Measurements from ENCODE around the gene PLCL2. TPM values are rescaled to one million over a fixed set of nuclear protein-coding genes. Genes with fewer than 3 reads are reported as not detected.

Gene PLCL2
- total RNA-seq, 1 experiment from 2014 or later = 32.1 TPM

DNA sequence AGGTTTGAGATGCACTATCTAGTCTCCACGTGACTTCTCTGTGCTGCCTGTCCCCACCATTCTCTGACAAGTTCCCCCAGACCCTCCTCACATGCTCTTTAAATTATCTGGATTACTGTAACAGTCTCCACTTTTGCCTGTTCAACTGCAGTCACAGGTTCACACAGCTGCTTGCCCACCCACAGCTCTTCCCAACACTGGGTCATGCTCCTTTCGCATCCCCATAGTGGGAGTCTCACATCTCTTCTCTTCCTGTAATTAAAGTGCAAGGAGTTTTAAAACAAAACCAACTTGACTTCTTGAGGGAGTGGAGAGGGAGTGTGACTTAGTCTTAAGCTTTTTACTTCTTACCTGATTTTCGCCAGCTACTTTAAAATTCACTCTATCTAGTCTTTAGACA, 178.8 kb downstream of the PLCL2 start:
- Histone ChIP-seq H2BK20ac (ENCODE audit: low read depth, low read length, poor library complexity, severe bottlenecking) (no peak overlapping the region), H3K23ac (ENCODE audit: insufficient read length, low read depth, low read length) (no peak overlapping the region), H4K20me1 (ENCODE audit: control insufficient read depth, insufficient read depth, insufficient read length) (no peaks in the 10 kb centered on the region), H2BK5ac (ENCODE audit: insufficient read length, low read length) (no peak overlapping the region), H2BK12ac (ENCODE audit: insufficient read length, low read depth, low read length) (no peak overlapping the region), H4K5ac (ENCODE audit: insufficient read length, low read depth, low read length) (no peak overlapping the region), H3K23me2 (ENCODE audit: insufficient read length, low read depth, low read length, poor library complexity, severe bottlenecking) (no peaks in the 10 kb centered on the region), H3T11ph (ENCODE audit: low read length) (no peak overlapping the region), H3K4me2 (ENCODE audit: insufficient read depth, insufficient read length, low read length) (no peak overlapping the region), H3K9me3 (ENCODE audit: control insufficient read depth, low read depth, low read length) (no peaks in the 10 kb centered on the region), H2AFZ (ENCODE audit: low read length) (no peak overlapping the region), H3K56ac (ENCODE audit: insufficient read length, low read depth, low read length) (no peak overlapping the region), H3K79me2 (ENCODE audit: insufficient read depth, low read length) (no peaks in the 10 kb centered on the region), H3K18ac (ENCODE audit: insufficient read length, low read depth, low read length) (no peak overlapping the region), H3K14ac (ENCODE audit: insufficient read depth, low read length) (no peak overlapping the region), H4K91ac (ENCODE audit: insufficient read length, low read depth, low read length) (no peak overlapping the region), H3K4ac (ENCODE audit: low read depth, low read length) (no peak overlapping the region), H4K8ac (replicated peaks; ENCODE audit: insufficient read length, low read depth, low read length) (no peak overlapping the region), H2BK15ac (ENCODE audit: low read depth, low read length) (no peak overlapping the region), H3K27me3 (ENCODE audit: insufficient read depth, low read length) (no peaks in the 10 kb centered on the region), H3K27ac (ENCODE audit: insufficient read length, low read depth, low read length) (no peak overlapping the region), H2BK120ac (ENCODE audit: low read depth, low read length, poor library complexity, severe bottlenecking) (no peak overlapping the region), H3K4me1 (ENCODE audit: insufficient read depth, low read length) (peaks cover 3% of the 10 kb centered on the region; the same call in 1 of the 2 replicates), H3K9ac (ENCODE audit: extremely low read depth, insufficient read length, low read length) (no peak overlapping the region), H3K79me1 (ENCODE audit: insufficient read depth, low read depth, low read length, poor library complexity, severe bottlenecking) (no peaks in the 10 kb centered on the region), H2AK5ac (ENCODE audit: insufficient read length, low read length) (no peak overlapping the region)
- WGBS (ENCODE audit: extremely low coverage, insufficient read length, low lambda C conversion rate) = no CpG with 5 or more reads among the region's 3 CpGs
- peaks cover 3 to 15% (median 13%) of the 10 kb centered on the region in 3 experiments for H3K36me3 Mint-ChIP-seq (ENCODE audit: insufficient read depth in 1 of 3, low read depth in 3 of 3)
- DNase-seq = no peak
- H3K9me3 Mint-ChIP-seq = no peaks in the 10 kb centered on the region
- H3K4me3 Mint-ChIP-seq = no peak overlapping the region
- H3K27me3 Mint-ChIP-seq (ENCODE audit: low read depth) = no peaks in the 10 kb centered on the region
- TF ChIP-seq, protein P1, sequence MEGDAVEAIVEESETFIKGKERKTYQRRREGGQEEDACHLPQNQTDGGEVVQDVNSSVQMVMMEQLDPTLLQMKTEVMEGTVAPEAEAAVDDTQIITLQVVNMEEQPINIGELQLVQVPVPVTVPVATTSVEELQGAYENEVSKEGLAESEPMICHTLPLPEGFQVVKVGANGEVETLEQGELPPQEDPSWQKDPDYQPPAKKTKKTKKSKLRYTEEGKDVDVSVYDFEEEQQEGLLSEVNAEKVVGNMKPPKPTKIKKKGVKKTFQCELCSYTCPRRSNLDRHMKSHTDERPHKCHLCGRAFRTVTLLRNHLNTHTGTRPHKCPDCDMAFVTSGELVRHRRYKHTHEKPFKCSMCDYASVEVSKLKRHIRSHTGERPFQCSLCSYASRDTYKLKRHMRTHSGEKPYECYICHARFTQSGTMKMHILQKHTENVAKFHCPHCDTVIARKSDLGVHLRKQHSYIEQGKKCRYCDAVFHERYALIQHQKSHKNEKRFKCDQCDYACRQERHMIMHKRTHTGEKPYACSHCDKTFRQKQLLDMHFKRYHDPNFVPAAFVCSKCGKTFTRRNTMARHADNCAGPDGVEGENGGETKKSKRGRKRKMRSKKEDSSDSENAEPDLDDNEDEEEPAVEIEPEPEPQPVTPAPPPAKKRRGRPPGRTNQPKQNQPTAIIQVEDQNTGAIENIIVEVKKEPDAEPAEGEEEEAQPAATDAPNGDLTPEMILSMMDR (conservative IDR thresholded peaks at IDR 0.05) = no peak
- H3K27ac Mint-ChIP-seq = peak overlapping the region; percentile 10 to 76 (median 43); a peak in 3 of 7 replicates
- H3K4me1 Mint-ChIP-seq = peaks cover 26 to 35% of the 10 kb centered on the region in 2 experiments
